Activated CD4-positive, alpha-beta T cell treated with anti-CD3 and anti-CD28 coated beads, Interleukin-2, amount 50 U/mL, for 48 hours (primary cell): ENCODE measurements around the gene CPT1B.
"Not testable (repeated sequence)": the region's sequence is repeated elsewhere in the genome, so short reads cannot be mapped to it uniquely, and the experiment has no call there.

Source experiments
- DNase-seq, 2 experiments: peaks; one replicate each; pipeline ENCODE4 v3.0.0-alpha.2; 2020

CPT1B gene

GRCh38 chr22:50608996-50609395 lies 30.8 kb upstream of the CPT1B start:
- no peak for DNase-seq

GRCh38 chr22:50608058-50608840 lies 30.0 kb upstream of the CPT1B start:
- not testable (repeated sequence) for DNase-seq

DNA sequence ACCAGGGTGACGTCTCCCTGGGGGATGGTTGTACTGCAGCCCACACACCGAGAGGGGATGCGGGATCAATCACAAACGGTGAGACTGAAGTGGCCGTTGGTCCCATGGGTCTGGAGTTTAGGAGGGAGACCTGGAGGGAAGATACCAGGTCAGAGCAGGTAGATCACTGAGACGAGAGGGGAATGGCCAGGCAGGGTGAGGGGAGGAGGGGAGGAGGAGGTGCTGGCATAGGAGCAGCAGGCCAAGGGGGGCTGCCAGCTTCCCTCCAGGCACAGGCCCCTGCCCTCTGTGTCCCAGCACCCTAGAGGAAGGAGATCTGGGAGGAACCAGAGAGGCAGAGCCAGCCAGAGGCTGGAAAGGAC lies 29.4 kb upstream of the CPT1B start:
- DNase-seq: no peak

GRCh38 chr22:50606946-50607658 lies 28.9 kb upstream of the CPT1B start:
- DNase-seq: no peak

GRCh38 chr22:50606165-50606945 lies 28.1 kb upstream of the CPT1B start:
- no peak for DNase-seq

- no peak for DNase-seq
Measured at GRCh38 chr22:50605613-50606074, 27.4 kb upstream of the CPT1B start.

- no peak for DNase-seq
Measured at GRCh38 chr22:50605002-50605612, 26.9 kb upstream of the CPT1B start.

GRCh38 chr22:50604256-50605001 lies 26.2 kb upstream of the CPT1B start:
- no peak for DNase-seq

DNA sequence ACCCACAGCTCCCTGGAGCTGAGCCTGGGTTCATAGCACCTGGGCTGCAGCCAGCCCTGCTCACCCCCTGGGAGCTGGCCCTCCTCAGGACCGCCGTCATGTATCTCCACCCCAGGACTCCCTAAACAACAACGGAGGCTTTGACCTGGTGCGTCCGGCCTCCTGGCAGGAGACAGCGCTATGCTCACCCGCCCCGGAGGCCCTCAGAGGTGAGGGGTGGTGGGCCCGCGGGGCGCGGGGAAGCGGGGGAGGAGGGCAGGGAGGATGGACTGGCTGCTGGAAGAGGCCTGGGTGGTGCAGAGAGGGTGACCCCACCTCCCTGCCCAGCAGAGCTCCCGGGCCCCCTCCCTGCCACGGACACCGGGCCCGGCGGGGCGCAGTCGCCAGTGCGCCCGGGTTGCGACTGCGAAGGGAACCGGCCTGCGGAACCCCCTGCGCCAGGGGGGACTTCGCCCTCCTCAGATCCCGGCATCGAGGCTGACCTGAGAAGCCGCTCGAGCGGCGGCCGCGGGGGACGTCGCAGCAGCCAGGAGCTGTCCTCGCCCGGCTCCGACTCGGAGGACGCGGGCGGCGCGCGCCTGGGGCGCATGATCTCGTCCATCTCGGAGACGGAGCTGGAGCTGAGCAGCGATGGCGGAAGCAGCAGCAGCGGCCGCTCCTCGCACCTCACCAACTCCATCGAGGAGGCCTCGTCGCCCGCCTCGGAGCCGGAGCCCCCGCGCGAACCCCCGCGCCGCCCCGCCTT lies 25.5 kb upstream of the CPT1B start:
- DNase-seq: no peak

- no peak for DNase-seq
Measured at GRCh38 chr22:50602338-50602700, 24.1 kb upstream of the CPT1B start.

DNA sequence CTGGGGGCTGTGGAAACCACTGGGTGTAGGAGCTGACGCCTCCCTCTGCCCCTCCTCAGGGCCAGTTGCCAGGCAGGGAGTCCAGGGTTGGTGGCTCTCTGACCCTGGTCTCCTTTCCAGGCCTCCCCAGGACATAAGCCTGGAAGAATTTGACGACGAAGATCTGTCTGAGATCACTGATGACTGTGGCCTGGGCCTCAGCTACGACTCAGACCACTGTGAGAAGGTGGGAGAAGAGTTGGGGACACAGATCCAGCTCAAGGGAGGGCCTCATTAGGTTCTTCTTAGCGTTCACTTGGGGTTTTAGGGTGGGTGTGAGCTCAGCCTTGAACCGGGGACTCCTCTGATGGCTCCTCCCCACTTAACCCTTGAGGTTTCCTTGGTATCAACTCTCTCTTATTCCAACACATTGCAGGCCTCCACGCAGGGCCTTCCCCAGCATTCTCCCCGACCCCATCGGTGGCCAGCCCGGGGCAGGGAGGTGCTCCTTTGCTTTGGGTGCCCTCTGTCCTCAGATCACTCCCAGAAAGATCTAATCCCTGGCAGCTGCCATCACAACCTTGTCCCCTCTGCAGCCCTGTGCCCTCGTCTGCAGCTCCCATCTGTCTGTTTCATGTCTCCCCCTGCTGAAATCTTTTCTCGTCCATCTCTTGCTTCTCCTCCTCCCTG lies 23.6 kb upstream of the CPT1B start:
- no peak for DNase-seq

DNA sequence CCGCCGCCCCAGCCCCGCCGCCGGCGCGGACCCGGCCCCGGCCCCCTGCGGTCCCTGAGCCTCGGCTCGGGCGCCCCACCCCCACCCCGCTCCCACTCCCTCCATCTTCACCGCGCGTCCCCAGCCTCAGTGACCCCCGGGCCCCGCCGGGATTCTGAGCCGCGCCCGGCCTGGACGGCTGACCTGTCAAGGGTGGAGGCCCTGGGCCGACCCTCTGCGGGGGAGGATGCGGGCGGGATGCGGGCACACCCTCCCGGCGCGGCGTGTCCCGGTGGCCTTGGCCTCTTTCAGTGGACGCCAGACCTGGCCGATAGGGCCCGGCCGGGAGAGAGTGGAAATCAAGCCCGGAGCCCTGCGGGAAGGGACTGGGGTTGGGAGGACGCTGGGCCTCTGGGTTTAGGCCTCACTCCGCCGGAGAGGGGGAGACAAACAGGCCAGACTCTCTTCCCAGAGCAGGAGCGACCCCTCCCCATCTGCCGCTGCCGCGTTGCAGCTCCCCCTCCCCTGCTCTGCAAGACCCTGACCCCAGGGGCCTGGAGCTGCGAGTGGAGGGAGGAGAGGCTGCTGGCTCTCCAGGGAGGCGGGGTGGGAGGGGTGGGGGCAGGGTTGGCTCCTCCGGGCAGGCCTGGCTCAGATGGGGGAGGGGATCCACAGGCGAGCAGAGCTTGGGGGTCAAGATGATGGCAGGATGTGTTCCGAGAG lies 22.9 kb upstream of the CPT1B start:
- DNase-seq: no peak

- DNase-seq: no peak
Measured at GRCh38 chr22:50600538-50600937, 22.3 kb upstream of the CPT1B start, which contains the start of gene MAPK8IP2. Gene MAPK8IP2 (plus strand): TSS chr22:50600793. CDS start chr22:50600819, 26 bp downstream.

DNA sequence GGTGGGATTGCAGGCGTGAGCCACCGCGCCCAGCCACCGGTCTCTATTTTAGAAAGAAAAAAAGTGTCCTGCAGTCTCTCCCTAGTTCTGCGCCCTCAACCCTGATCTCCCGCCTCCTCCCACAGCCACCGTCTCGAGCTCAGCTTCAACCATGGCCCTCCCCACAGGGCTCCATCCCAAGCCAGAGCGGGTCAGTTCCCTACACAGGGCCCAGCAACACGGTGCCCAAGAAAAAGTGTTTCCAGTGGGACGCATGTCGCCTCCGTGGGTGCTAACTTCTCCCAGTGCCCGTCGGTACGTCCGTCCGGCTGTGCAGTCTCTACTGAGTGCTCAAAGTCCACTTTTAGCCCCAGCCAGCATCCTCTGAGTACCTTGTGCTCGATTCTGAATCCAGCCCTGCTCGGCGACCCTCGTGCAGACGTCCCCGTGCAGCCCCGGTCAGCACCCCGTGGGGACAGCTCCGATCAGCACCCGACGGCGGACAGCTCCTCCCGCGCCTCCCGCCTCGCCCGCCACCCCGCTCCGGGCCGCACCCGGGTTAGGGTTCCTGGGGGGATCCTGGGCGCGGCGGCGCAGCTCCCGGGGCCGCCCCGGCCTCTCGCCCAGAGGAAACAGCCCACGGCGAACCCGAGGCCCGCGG lies 21.7 kb upstream of the CPT1B start:
- DNase-seq: peak; percentile 63 to 69

GRCh38 chr22:50597097-50597496 lies 18.9 kb upstream of the CPT1B start:
- DNase-seq: no peak

- no peak for DNase-seq
Measured at GRCh38 chr22:50595189-50595588, 17.0 kb upstream of the CPT1B start.

GRCh38 chr22:50587407-50587806 lies 9.2 kb upstream of the CPT1B start:
- DNase-seq: no peak

GRCh38 chr22:50586416-50586815 lies 8.2 kb upstream of the CPT1B start:
- DNase-seq: no peak

GRCh38 chr22:50585781-50586180 lies 7.6 kb upstream of the CPT1B start:
- no peak for DNase-seq

DNA sequence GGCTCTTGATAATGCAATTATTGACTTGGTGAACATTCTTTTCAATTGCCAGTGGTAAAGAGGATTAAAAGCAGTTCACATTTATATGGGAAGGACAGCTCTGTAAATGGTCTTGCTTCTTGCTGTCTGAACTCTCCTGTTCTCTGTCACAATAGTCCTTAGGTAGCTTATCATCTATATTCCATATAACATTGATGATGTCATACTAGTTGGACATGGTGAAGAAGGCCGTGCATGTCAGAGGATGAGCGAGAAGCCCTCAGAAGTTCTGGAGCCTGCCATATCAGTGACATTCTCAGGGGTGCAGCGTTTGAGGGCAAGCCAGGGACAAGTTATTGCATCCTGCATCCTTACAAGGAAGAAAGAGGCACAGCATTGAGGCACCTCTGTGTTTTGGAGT lies 7.0 kb upstream of the CPT1B start:
- no peak for DNase-seq
